Kidney epithelial cell (primary cell): Measurements from ENCODE around the gene SPEG. TPM values are rescaled to one million over a fixed set of nuclear protein-coding genes. Genes with fewer than 3 reads are reported as not detected.
"Not testable (repeated sequence)": the region's sequence is repeated elsewhere in the genome, so short reads cannot be mapped to it uniquely, and the experiment has no call there.

Source experiments
- DNase-seq: peaks from one replicate; pipeline ENCODE4 v3.0.0-alpha.2; 2010; ENCODE audit warnings: low read depth
- H3K27me3 ChIP-seq: 2 replicates; pipeline ENCODE4 v1.6.0; 2011; ENCODE audit warnings: low read length; ENCODE audit not compliant: control insufficient read depth, insufficient read depth
- H3K36me3 ChIP-seq: 2 replicates; pipeline ENCODE4 v1.5.1; 2011; ENCODE audit warnings: low read length; ENCODE audit not compliant: control insufficient read depth, insufficient read depth
- H3K4me3 ChIP-seq: 2 replicates; pipeline ENCODE4 v1.5.1; 2011; ENCODE audit warnings: low read depth, mild to moderate bottlenecking, control low read depth, low read length
- total RNA-seq: library from RNA; depleted of rRNA; stranded (reverse); fragments of >200 nt; gene quantifications from 2 replicates; pipeline ENCODE4 v1.2.3, GENCODE V29; 2015
- TF ChIP-seq, protein P1 (sequence below): IDR thresholded peaks from 2 replicates; pipeline ENCODE4 v1.5.1; 2011; ENCODE audit warnings: mild to moderate bottlenecking, moderate library complexity, low read length, control low read depth, inconsistent platforms; ENCODE audit not compliant: insufficient read depth, poor library complexity, severe bottlenecking

SPEG gene
- total RNA-seq, 1 donor from 2014 or later, result 9.9 TPM

DNA sequence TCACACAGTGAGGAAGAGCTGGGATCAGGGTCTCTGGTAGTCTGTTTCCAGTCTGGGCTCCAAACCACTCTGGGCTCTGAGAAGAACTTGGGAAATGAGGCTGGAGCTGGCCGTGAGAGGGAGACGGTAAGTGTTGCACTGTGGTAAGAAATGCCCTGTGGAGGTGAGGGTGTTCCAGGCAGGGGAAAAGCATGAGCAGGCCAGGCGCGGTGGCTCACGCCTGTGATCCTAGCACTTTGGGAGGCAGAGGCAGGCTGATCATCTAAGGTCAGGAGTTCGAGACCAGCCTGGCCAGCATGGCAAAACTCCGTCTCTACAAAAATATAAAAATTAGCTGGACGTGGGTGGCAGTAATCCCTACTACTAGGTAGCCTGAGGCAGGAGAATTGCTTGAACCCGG, 30.8 kb upstream of the SPEG start:
- no peaks in the 10 kb centered on the region for H3K36me3 ChIP-seq
- H3K4me3 ChIP-seq, result no peak overlapping the region
- peaks cover 4% of the 10 kb centered on the region for H3K27me3 ChIP-seq
- DNase-seq, result no peak
- TF ChIP-seq, protein P1, sequence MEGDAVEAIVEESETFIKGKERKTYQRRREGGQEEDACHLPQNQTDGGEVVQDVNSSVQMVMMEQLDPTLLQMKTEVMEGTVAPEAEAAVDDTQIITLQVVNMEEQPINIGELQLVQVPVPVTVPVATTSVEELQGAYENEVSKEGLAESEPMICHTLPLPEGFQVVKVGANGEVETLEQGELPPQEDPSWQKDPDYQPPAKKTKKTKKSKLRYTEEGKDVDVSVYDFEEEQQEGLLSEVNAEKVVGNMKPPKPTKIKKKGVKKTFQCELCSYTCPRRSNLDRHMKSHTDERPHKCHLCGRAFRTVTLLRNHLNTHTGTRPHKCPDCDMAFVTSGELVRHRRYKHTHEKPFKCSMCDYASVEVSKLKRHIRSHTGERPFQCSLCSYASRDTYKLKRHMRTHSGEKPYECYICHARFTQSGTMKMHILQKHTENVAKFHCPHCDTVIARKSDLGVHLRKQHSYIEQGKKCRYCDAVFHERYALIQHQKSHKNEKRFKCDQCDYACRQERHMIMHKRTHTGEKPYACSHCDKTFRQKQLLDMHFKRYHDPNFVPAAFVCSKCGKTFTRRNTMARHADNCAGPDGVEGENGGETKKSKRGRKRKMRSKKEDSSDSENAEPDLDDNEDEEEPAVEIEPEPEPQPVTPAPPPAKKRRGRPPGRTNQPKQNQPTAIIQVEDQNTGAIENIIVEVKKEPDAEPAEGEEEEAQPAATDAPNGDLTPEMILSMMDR, result no peak

DNA sequence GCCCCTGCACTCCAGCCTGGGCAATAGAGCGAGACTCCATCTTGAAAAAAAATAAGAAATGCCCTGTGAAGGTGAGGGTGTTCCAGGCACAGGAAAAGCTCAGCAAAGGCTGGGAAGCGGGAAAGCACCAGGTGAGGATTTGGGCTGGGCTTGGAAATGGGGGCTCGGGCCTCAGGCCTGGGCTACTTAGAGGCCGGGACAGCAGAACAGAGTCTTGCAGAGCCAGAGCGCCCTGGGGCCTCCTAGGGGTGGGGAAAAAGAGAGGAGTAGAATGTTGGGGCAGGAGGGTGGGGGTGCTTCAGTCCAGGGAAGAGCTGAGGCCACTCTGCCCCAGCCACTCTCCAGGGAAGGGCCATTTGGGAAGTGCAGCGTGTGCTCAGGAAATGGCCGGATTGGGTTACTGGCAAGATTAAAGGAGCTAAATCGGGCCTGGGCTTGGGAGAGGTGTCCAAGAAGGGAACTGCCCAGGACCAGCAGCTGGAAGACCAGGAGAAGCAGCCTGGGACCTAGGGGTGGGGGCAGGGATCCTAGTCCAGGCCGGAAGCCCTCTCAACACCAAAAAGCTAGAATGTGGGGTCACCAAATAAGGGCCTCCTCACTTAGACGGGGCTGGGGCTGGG, 30.2 kb upstream of the SPEG start:
- no peak overlapping the region for H3K4me3 ChIP-seq
- no peak for DNase-seq
- TF ChIP-seq, protein P1, result no peak
- no peaks in the 10 kb centered on the region for H3K36me3 ChIP-seq
- H3K27me3 ChIP-seq, result peaks cover 6% of the 10 kb centered on the region

- DNase-seq, result no peak
- TF ChIP-seq, protein P1, result no peak
- H3K4me3 ChIP-seq, result no peak overlapping the region
- H3K27me3 ChIP-seq, result peaks cover 6% of the 10 kb centered on the region
- H3K36me3 ChIP-seq, result no peaks in the 10 kb centered on the region
Observed at GRCh38 chr2:219404954-219405353, 29.7 kb upstream of the SPEG start.

- Histone ChIP-seq H3K4me3 (no peak overlapping the region), H3K27me3 (peaks cover 6% of the 10 kb centered on the region), H3K36me3 (no peaks in the 10 kb centered on the region)
- no peak for DNase-seq
- TF ChIP-seq, protein P1, result peak; percentile 6
Observed at GRCh38 chr2:219405451-219405850, 29.2 kb upstream of the SPEG start.

GRCh38 chr2:219405958-219406860, 28.4 kb upstream of the SPEG start:
- Histone ChIP-seq H3K4me3 (no peak overlapping the region), H3K27me3 (peaks cover 6% of the 10 kb centered on the region), H3K36me3 (no peaks in the 10 kb centered on the region)
- DNase-seq, result no peak
- TF ChIP-seq, protein P1, result no peak

- no peaks in the 10 kb centered on the region for H3K36me3 ChIP-seq
- TF ChIP-seq, protein P1, result no peak
- peak; percentile 31 for DNase-seq
- no peak overlapping the region for H3K4me3 ChIP-seq
- H3K27me3 ChIP-seq, result peaks cover 6% of the 10 kb centered on the region
Observed at GRCh38 chr2:219406861-219407230, 27.8 kb upstream of the SPEG start.

GRCh38 chr2:219407343-219407742, 27.3 kb upstream of the SPEG start:
- H3K36me3 ChIP-seq, H3K4me3 ChIP-seq, H3K27me3 ChIP-seq, DNase-seq: not testable (repeated sequence)
